ENCODE measurements around the gene ASB10.

The ASB10 gene

DNA sequence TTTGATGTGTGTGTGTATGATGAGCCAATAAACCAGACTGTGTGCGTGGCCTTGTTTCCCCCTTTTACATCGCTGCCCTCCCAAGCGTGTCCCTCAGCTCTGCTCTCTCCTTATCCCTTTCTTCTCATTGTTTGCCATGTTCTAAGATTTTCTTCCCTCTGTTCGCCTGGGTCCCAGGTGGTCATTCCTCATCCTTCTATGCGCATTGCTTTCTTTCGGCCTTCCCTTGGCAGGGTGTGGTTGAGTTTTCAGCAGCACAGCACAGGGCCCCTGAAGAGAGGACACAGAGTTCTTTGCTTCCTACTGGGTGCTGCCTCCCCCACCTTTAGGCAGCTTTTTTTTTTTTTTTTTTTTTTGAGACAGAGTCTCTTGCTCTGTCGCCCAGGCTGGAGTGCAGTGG lies 42.7 kb downstream of the ASB10 start:
- no peak overlapping the region for H3K9ac ChIP-seq (ENCODE audit: low read depth, low read length)
- no peak overlapping the region for H3K27ac ChIP-seq (ENCODE audit: low read length)
- H3K27me3 ChIP-seq (ENCODE audit: insufficient read depth, low read length), result peaks cover 4% of the 10 kb centered on the region; the same call in 1 of the 2 replicates
- H3K9me3 ChIP-seq (ENCODE audit: insufficient read depth, low read depth, low read length), result no peaks in the 10 kb centered on the region
- H3K36me3 ChIP-seq (ENCODE audit: insufficient read depth, low read depth, low read length), result peaks cover 21% of the 10 kb centered on the region
- H3K4me3 ChIP-seq (ENCODE audit: low read length), result no peak overlapping the region
- H3K4me1 ChIP-seq (ENCODE audit: insufficient read depth, low read length), result no peaks in the 10 kb centered on the region

DNA sequence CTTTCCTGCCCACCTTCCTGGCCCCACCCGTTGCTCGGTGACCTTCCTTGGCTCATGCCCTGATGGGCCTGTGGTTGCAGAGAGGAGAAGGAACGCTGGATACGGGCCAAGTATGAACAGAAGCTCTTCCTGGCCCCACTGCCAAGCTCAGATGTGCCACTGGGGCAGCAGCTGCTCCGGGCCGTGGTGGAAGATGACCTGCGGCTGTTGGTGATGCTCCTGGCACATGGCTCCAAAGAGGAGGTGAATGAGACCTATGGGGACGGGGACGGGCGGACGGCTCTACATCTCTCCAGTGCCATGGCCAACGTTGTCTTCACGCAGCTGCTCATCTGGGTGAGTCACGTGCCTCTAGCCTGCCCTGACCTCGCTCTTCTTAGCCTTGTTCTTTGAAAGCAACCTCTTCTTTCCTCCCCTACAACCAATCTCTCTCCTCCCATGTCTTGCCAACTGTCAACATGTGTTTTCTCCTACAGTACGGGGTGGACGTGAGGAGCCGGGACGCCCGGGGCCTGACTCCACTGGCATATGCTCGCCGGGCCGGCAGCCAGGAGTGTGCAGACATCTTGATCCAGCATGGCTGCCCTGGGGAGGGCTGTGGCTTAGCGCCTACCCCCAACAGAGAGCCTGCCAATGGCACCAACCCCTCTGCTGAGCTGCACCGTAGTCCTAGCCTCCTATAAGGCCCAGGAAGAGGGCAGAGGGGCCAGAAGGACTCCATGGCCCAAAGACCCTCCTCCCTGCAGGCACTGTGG lies 43.6 kb downstream of the ASB10 start:
- Histone ChIP-seq H3K27me3 (ENCODE audit: insufficient read depth, low read length) (no peaks in the 10 kb centered on the region; the same call in 1 of the 2 replicates), H3K9me3 (ENCODE audit: insufficient read depth, low read depth, low read length) (no peaks in the 10 kb centered on the region), H3K9ac (ENCODE audit: low read depth, low read length) (no peak overlapping the region), H3K27ac (ENCODE audit: low read length) (no peak overlapping the region), H3K4me3 (ENCODE audit: low read length) (no peak overlapping the region), H3K4me1 (ENCODE audit: insufficient read depth, low read length) (no peaks in the 10 kb centered on the region; the same call in 1 of the 2 replicates), H3K36me3 (ENCODE audit: insufficient read depth, low read depth, low read length) (peaks cover 21% of the 10 kb centered on the region)

- no peak overlapping the region for H3K4me3 ChIP-seq (ENCODE audit: low read length)
- no peak overlapping the region for H3K9ac ChIP-seq (ENCODE audit: low read depth, low read length)
- H3K27ac ChIP-seq (ENCODE audit: low read length), result no peak overlapping the region
- peaks cover 21% of the 10 kb centered on the region for H3K36me3 ChIP-seq (ENCODE audit: insufficient read depth, low read depth, low read length)
- no peaks in the 10 kb centered on the region for H3K9me3 ChIP-seq (ENCODE audit: insufficient read depth, low read depth, low read length)
- peaks cover 4% of the 10 kb centered on the region; the same call in 1 of the 2 replicates for H3K4me1 ChIP-seq (ENCODE audit: insufficient read depth, low read length)
- H3K27me3 ChIP-seq (ENCODE audit: insufficient read depth, low read length), result no peaks in the 10 kb centered on the region; the same call in 1 of the 2 replicates
Observed at GRCh38 chr7:151142686-151143040, 44.4 kb downstream of the ASB10 start.

GRCh38 chr7:151141855-151142685 lies 45.0 kb downstream of the ASB10 start:
- no peak overlapping the region for H3K4me3 ChIP-seq (ENCODE audit: low read length)
- no peak overlapping the region for H3K27ac ChIP-seq (ENCODE audit: low read length)
- no peaks in the 10 kb centered on the region for H3K9me3 ChIP-seq (ENCODE audit: insufficient read depth, low read depth, low read length)
- peaks cover 6% of the 10 kb centered on the region; the same call in 1 of the 2 replicates for H3K4me1 ChIP-seq (ENCODE audit: insufficient read depth, low read length)
- peaks cover 21% of the 10 kb centered on the region for H3K36me3 ChIP-seq (ENCODE audit: insufficient read depth, low read depth, low read length)
- H3K9ac ChIP-seq (ENCODE audit: low read depth, low read length), result no peak overlapping the region
- H3K27me3 ChIP-seq (ENCODE audit: insufficient read depth, low read length), result no peaks in the 10 kb centered on the region; the same call in 1 of the 2 replicates

DNA sequence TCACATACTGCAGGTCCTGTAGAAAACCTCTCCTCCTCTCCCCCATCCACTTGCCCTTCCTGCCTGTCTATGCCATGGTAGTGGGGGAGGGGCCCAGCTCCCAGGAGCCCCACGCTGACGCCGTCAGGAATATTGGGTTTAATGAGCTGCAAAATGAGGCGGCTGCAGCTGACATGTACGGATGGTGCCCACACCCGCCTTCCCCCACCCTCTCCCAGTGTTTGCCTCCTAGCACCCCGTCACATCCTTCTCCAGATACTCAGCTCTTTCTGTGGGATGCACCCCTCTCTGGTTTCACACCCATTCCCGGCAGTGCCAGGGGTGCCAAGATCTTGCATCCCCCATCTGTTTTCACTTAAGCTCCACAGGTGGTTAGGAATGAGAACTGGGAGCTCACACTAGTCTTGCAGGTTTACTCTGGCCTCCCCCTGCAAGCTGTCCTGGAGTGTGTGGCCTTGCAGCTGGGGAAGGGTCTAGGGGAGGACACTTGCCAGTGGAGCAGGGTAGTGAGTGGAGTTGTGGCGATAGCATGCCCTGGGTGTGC lies 45.7 kb downstream of the ASB10 start:
- Histone ChIP-seq H3K4me1 (ENCODE audit: insufficient read depth, low read length) (peaks cover 6% of the 10 kb centered on the region; the same call in 1 of the 2 replicates), H3K36me3 (ENCODE audit: insufficient read depth, low read depth, low read length) (peaks cover 23% of the 10 kb centered on the region), H3K4me3 (ENCODE audit: low read length) (no peak overlapping the region)

GRCh38 chr7:151140826-151141225 lies 46.2 kb downstream of the ASB10 start:
- Histone ChIP-seq H3K4me1 (ENCODE audit: insufficient read depth, low read length) (peaks cover 6% of the 10 kb centered on the region; the same call in 1 of the 2 replicates), H3K9me3 (ENCODE audit: insufficient read depth, low read depth, low read length) (no peaks in the 10 kb centered on the region), H3K27ac (ENCODE audit: low read length) (no peak overlapping the region), H3K9ac (ENCODE audit: low read depth, low read length) (no peak overlapping the region), H3K27me3 (ENCODE audit: insufficient read depth, low read length) (no peaks in the 10 kb centered on the region; the same call in 1 of the 2 replicates), H3K4me3 (ENCODE audit: low read length) (no peak overlapping the region), H3K36me3 (ENCODE audit: insufficient read depth, low read depth, low read length) (peaks cover 26% of the 10 kb centered on the region)

More for the DNA sequence above, 45.7 kb downstream of the ASB10 start:
- no peak overlapping the region for H3K9ac ChIP-seq (ENCODE audit: low read depth, low read length)
- no peaks in the 10 kb centered on the region for H3K9me3 ChIP-seq (ENCODE audit: insufficient read depth, low read depth, low read length)
- H3K27ac ChIP-seq (ENCODE audit: low read length), result no peak overlapping the region
- H3K27me3 ChIP-seq (ENCODE audit: insufficient read depth, low read length), result no peaks in the 10 kb centered on the region; the same call in 1 of the 2 replicates

DNA sequence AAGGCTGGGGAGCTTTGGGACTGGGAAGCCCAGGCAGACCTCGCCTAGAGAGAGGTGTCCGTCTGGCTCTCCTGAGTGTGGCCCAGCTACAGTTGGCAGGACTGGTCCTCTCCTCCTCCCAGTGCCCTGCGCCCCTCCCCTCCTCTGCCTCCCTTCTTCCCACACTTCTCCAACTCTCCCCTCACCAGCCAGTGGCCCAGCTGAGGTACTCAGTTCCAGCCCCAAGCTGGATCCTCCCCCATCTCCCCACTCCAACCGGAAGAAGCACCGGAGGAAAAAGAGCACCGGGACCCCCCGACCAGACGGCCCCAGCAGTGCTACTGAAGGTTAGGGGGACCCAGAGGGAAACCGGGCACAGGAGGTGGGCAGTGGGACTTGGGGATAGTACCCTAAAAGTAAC lies 47.3 kb downstream of the ASB10 start:
- H3K4me1 ChIP-seq (ENCODE audit: insufficient read depth, low read length), result peaks cover 6% of the 10 kb centered on the region; the same call in 1 of the 2 replicates
- no peak overlapping the region for H3K9ac ChIP-seq (ENCODE audit: low read depth, low read length)
- no peak overlapping the region for H3K27ac ChIP-seq (ENCODE audit: low read length)
- no peaks in the 10 kb centered on the region; the same call in 1 of the 2 replicates for H3K27me3 ChIP-seq (ENCODE audit: insufficient read depth, low read length)
- H3K36me3 ChIP-seq (ENCODE audit: insufficient read depth, low read depth, low read length), result peaks cover 31% of the 10 kb centered on the region
- H3K9me3 ChIP-seq (ENCODE audit: insufficient read depth, low read depth, low read length), result no peaks in the 10 kb centered on the region
- no peak overlapping the region for H3K4me3 ChIP-seq (ENCODE audit: low read length)

- peaks cover 33% of the 10 kb centered on the region for H3K36me3 ChIP-seq (ENCODE audit: insufficient read depth, low read depth, low read length)
- H3K27me3 ChIP-seq (ENCODE audit: insufficient read depth, low read length), result no peaks in the 10 kb centered on the region; the same call in 1 of the 2 replicates
- H3K4me3 ChIP-seq (ENCODE audit: low read length), result no peak overlapping the region
- no peak overlapping the region for H3K9ac ChIP-seq (ENCODE audit: low read depth, low read length)
- H3K4me1 ChIP-seq (ENCODE audit: insufficient read depth, low read length), result peaks cover 6% of the 10 kb centered on the region; the same call in 1 of the 2 replicates
- H3K9me3 ChIP-seq (ENCODE audit: insufficient read depth, low read depth, low read length), result no peaks in the 10 kb centered on the region
- H3K27ac ChIP-seq (ENCODE audit: low read length), result no peak overlapping the region
Observed at GRCh38 chr7:151139071-151139790, 47.8 kb downstream of the ASB10 start.

DNA sequence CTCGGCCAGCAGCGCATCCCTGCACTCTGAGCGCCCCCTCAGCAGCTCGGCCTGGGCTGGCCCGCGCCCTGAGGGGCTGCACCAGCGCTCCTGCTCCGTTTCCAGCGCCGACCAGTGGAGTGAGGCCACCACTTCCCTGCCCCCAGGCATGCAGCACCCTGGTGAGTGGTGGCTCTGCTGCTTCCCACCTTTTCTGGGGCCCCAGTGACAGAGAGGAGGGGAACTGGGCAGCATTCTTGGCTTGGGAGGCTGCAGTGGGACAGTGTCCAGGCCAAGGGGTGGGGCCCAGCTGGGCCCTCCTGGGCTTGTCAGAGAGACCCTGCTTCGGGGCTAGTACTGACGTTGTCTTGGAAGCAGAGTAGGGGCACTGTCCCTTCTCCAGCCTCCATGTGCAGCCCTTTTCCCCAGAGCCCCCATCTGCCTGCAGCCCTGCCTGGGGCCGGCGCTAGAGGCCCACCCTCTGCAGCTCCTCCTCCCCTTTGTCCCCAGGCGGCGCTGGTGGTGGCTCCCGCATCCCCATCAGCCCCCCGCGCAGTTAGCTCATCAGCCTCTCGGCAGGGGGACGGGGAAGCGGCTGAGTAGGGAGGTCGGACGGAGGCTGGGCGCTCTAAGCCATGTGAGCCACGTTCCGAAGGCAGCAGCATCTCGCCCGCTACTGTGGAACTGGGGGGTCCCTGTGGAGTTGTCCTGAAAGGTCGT lies 48.7 kb downstream of the ASB10 start:
- H3K36me3 ChIP-seq (ENCODE audit: insufficient read depth, low read depth, low read length), result peaks cover 33% of the 10 kb centered on the region
- H3K9me3 ChIP-seq (ENCODE audit: insufficient read depth, low read depth, low read length), result no peaks in the 10 kb centered on the region
- H3K4me3 ChIP-seq (ENCODE audit: low read length), result 0 out of 2 replicates have a peak overlapping the region, but pooled peaks have one; percentile 26
- peaks cover 6% of the 10 kb centered on the region; the same call in 1 of the 2 replicates for H3K4me1 ChIP-seq (ENCODE audit: insufficient read depth, low read length)
- no peaks in the 10 kb centered on the region; the same call in 1 of the 2 replicates for H3K27me3 ChIP-seq (ENCODE audit: insufficient read depth, low read length)
- no peak overlapping the region for H3K9ac ChIP-seq (ENCODE audit: low read depth, low read length)
- no peak overlapping the region for H3K27ac ChIP-seq (ENCODE audit: low read length)

GRCh38 chr7:151137791-151138152 lies 49.3 kb downstream of the ASB10 start:
- H3K9me3 ChIP-seq (ENCODE audit: insufficient read depth, low read depth, low read length), result no peaks in the 10 kb centered on the region
- H3K36me3 ChIP-seq (ENCODE audit: insufficient read depth, low read depth, low read length), result peaks cover 30% of the 10 kb centered on the region; the same call in 1 of the 2 replicates

More at GRCh38 chr7:151137791-151138152, 49.3 kb downstream of the ASB10 start:
- H3K27me3 ChIP-seq (ENCODE audit: insufficient read depth, low read length), result no peaks in the 10 kb centered on the region; the same call in 1 of the 2 replicates
- no peak overlapping the region for H3K27ac ChIP-seq (ENCODE audit: low read length)
- H3K4me3 ChIP-seq (ENCODE audit: low read length), result no peak overlapping the region
- H3K9ac ChIP-seq (ENCODE audit: low read depth, low read length), result no peak overlapping the region
- peaks cover 6% of the 10 kb centered on the region; the same call in 1 of the 2 replicates for H3K4me1 ChIP-seq (ENCODE audit: insufficient read depth, low read length)

Data from iPS-20b (cell line).